H1 (cell line): ENCODE results near the gene G3BP1. TPM values are rescaled to one million over a fixed set of nuclear protein-coding genes. Genes with fewer than 3 reads are reported as not detected.

Experiments
- CTCF ChIA-PET: fragments of 300-600 bp; sonication (Branson Sonifier 250); formaldehyde crosslinking; loops from one replicate; lab custom pipeline; 2021; ENCODE audit not compliant: partially characterized antibody; lab: Charles Lee
- POLR2A ChIA-PET: fragments of 300-600 bp; sonication (Branson Sonifier 250); formaldehyde crosslinking; loops from one replicate; lab custom pipeline; 2021; ENCODE audit warnings: inconsistent platforms; ENCODE audit not compliant: partially characterized antibody; lab: Charles Lee
- DNase-seq, 2 experiments: peaks; one replicate each; pipeline versions ENCODE4 v3.0.0 to v3.0.0-alpha.2; 2010 to 2022; ENCODE audit warnings: low spot score in 2 of 2, low read depth in 1 of 2, mixed read lengths in 1 of 2
- FAIRE-seq: peaks from 2 replicates; lab custom pipeline; 2011; peaks lifted over from hg19 to GRCh38; lab: Jason Lieb, UNC
- H2AFZ ChIP-seq: 2 replicates; pipeline ENCODE4 v1.8.1; 2012; ENCODE audit warnings: low read length, inconsistent platforms
- H2AK5ac ChIP-seq: 2 replicates; pipeline ENCODE4 v1.6.1; 2013; ENCODE audit warnings: low read depth, low read length
- H2BK120ac ChIP-seq: replicated peaks from 2 replicates; pipeline ENCODE3; 2013; ENCODE audit warnings: low read depth, low read length, inconsistent platforms
- H2BK12ac ChIP-seq: 2 replicates; pipeline ENCODE4 v1.6.1; 2013; ENCODE audit warnings: low read depth, low read length
- H2BK15ac ChIP-seq: 2 replicates; pipeline ENCODE4 v1.6.1; 2013; ENCODE audit warnings: low read length
- H2BK20ac ChIP-seq: 2 replicates; pipeline ENCODE4 v1.6.1; 2013; ENCODE audit warnings: low read length
- H2BK5ac ChIP-seq: 2 replicates; pipeline ENCODE4 v1.6.1; 2013; ENCODE audit warnings: low read depth, low read length
- H3K14ac ChIP-seq: 2 replicates; pipeline ENCODE4 v1.6.1; 2013; ENCODE audit warnings: inconsistent platforms; ENCODE audit not compliant: insufficient read length
- H3K18ac ChIP-seq: 2 replicates; pipeline ENCODE4 v1.6.1; 2013; ENCODE audit warnings: low read length; ENCODE audit errors: extremely low read depth
- H3K23ac ChIP-seq: 2 replicates; pipeline ENCODE4 v1.6.1; 2013; ENCODE audit warnings: inconsistent platforms; ENCODE audit not compliant: insufficient read length
- H3K23me2 ChIP-seq: 2 replicates; pipeline ENCODE4 v1.6.1; 2013; ENCODE audit warnings: low read depth, low read length
- H3K27ac ChIP-seq: 2 replicates; pipeline ENCODE4 v1.6.1; 2011; ENCODE audit warnings: low read depth, low read length, inconsistent platforms
- H3K27me3 ChIP-seq, 4 experiments: replicated peaks in 1 of 4; 1 replicate in 1 of 4; 2 replicates in 3 of 4; pipeline versions ENCODE4 v1.6.1 to v1.8.1; 2011 to 2013; ENCODE audit warnings: low read length in 3 of 4, mild to moderate bottlenecking in 3 of 4, inconsistent platforms in 2 of 4, mixed read lengths in 2 of 4, moderate library complexity in 1 of 4; ENCODE audit not compliant: control insufficient read depth in 3 of 4, insufficient read depth in 3 of 4; ENCODE audit errors: extremely low read depth in 1 of 4
- H3K36me3 ChIP-seq, 4 experiments: 2 replicates each; pipeline versions ENCODE4 v1.6.1 to v1.8.1; 2011 to 2013; ENCODE audit warnings: mild to moderate bottlenecking in 4 of 4, low read length in 3 of 4, moderate library complexity in 2 of 4, control low read depth in 1 of 4, inconsistent platforms in 1 of 4; ENCODE audit not compliant: insufficient read depth in 4 of 4, control insufficient read depth in 2 of 4
- H3K4ac ChIP-seq: replicated peaks from 2 replicates; pipeline ENCODE3; 2013; ENCODE audit warnings: low read length, low read depth, mixed read lengths, inconsistent platforms; ENCODE audit not compliant: insufficient read length
- H3K4me1 ChIP-seq, 4 experiments: replicated peaks in 1 of 4; 1 replicate in 1 of 4; 2 replicates in 3 of 4; pipeline versions ENCODE4 v1.6.1 to v1.8.1; 2011 to 2013; ENCODE audit warnings: low read length in 3 of 4, inconsistent platforms in 2 of 4, mixed read lengths in 1 of 4; ENCODE audit not compliant: insufficient read depth in 4 of 4, control insufficient read depth in 3 of 4
- H3K4me2 ChIP-seq, 2 experiments: 2 replicates each; pipeline versions ENCODE4 v1.6.1 to v1.8.1; 2011 to 2013; ENCODE audit warnings: low read depth in 2 of 2, low read length in 2 of 2, control low read depth in 1 of 2, inconsistent platforms in 1 of 2, mild to moderate bottlenecking in 1 of 2; ENCODE audit not compliant: insufficient read depth in 1 of 2
- H3K4me3 ChIP-seq, 4 experiments: fragments of 200-600, 300-600 bp in 1 of 4; sonication (generic), shearing (Covaris generic), sonication (Bioruptor Twin) in 1 of 4; 2 replicates each; pipeline versions ENCODE4 v1.5.1 to v1.8.1; 2011 to 2016; ENCODE audit warnings: low read length in 4 of 4, low read depth in 3 of 4, control low read depth in 2 of 4, inconsistent platforms in 2 of 4, mild to moderate bottlenecking in 2 of 4, mixed read lengths in 1 of 4, moderate library complexity in 1 of 4; ENCODE audit not compliant: insufficient read depth in 2 of 4; ENCODE audit errors: extremely low read depth in 1 of 4
- H3K56ac ChIP-seq: replicated peaks from 2 replicates; pipeline ENCODE3; 2013; ENCODE audit warnings: low read depth, mild to moderate bottlenecking, mixed read lengths, low read length, inconsistent platforms; ENCODE audit not compliant: insufficient read length
- H3K79me1 ChIP-seq: 2 replicates; pipeline ENCODE4 v1.6.1; 2013; ENCODE audit warnings: low read depth, low read length, control low read depth
- H3K79me2 ChIP-seq, 2 experiments: 2 replicates each; pipeline versions ENCODE4 v1.6.1 to v1.8.1; 2012 to 2013; ENCODE audit warnings: low read length in 2 of 2, mild to moderate bottlenecking in 2 of 2, inconsistent platforms in 1 of 2; ENCODE audit not compliant: insufficient read depth in 2 of 2, control insufficient read depth in 1 of 2
- H3K9ac ChIP-seq, 4 experiments: replicated peaks in 1 of 4; 1 replicate in 1 of 4; 2 replicates in 3 of 4; pipeline versions ENCODE4 v1.6.1 to v1.8.1; 2011 to 2013; ENCODE audit warnings: low read depth in 3 of 4, low read length in 3 of 4, control low read depth in 2 of 4, mild to moderate bottlenecking in 2 of 4, moderate library complexity in 2 of 4, inconsistent platforms in 1 of 4; ENCODE audit errors: extremely low read depth in 1 of 4
- H3K9me3 ChIP-seq, 2 experiments: 2 replicates each; pipeline versions ENCODE4 v1.6.1 to v1.8.1; 2012 to 2013; ENCODE audit warnings: mild to moderate bottlenecking in 2 of 2, moderate library complexity in 2 of 2, control low read depth in 1 of 2, inconsistent platforms in 1 of 2, low read depth in 1 of 2, low read length in 1 of 2, mixed read lengths in 1 of 2; ENCODE audit not compliant: insufficient read depth in 2 of 2
- H4K20me1 ChIP-seq, 2 experiments: replicated peaks in 1 of 2; 2 replicates each; pipeline versions ENCODE3 to v1.8.1; 2011 to 2013; ENCODE audit warnings: inconsistent platforms in 2 of 2, low read length in 2 of 2, mild to moderate bottlenecking in 1 of 2; ENCODE audit not compliant: insufficient read depth in 2 of 2, control insufficient read depth in 1 of 2
- H4K5ac ChIP-seq: 2 replicates; pipeline ENCODE4 v1.6.1; 2013; ENCODE audit warnings: low read length, low read depth, mixed read lengths, inconsistent platforms; ENCODE audit not compliant: insufficient read length
- H4K8ac ChIP-seq: 2 replicates; pipeline ENCODE4 v1.8.0; 2013; ENCODE audit warnings: mild to moderate bottlenecking, moderate library complexity, low read length, inconsistent platforms; ENCODE audit not compliant: insufficient read depth; ENCODE audit errors: extremely low read depth
- H4K91ac ChIP-seq: replicated peaks from 2 replicates; pipeline ENCODE3; 2013; ENCODE audit warnings: low read length, mixed read lengths, inconsistent platforms; ENCODE audit not compliant: insufficient read length
- CEBPB ChIP-seq: IDR thresholded peaks from 2 replicates; pipeline ENCODE4 v1.6.1; 2012; ENCODE audit warnings: low read depth, low read length
- CTBP2 ChIP-seq: IDR thresholded peaks from 2 replicates; pipeline ENCODE4 v1.7.0; 2011; ENCODE audit warnings: borderline replicate concordance, mild to moderate bottlenecking, moderate library complexity, mixed read lengths, low read length; ENCODE audit not compliant: insufficient read depth, insufficient read length
- EP300 ChIP-seq, 2 experiments: IDR thresholded peaks; 1 replicate in 1 of 2; 2 replicates in 1 of 2; pipeline ENCODE4 v1.6.1; 2011 to 2012; ENCODE audit warnings: low read depth in 2 of 2, low read length in 2 of 2, mild to moderate bottlenecking in 2 of 2, borderline replicate concordance in 1 of 2, inconsistent platforms in 1 of 2, moderate library complexity in 1 of 2
- HDAC2 ChIP-seq, 2 experiments: fragments of 300-600 bp in 1 of 2; sonication (generic) in 1 of 2; IDR thresholded peaks; 2 replicates each; pipeline ENCODE4 v1.6.1; 2011 to 2012; ENCODE audit warnings: low read depth in 2 of 2, low read length in 2 of 2, mild to moderate bottlenecking in 2 of 2, moderate library complexity in 2 of 2, borderline replicate concordance in 1 of 2, inconsistent platforms in 1 of 2
- POLR2A ChIP-seq, 2 experiments: IDR thresholded peaks; 1 replicate in 1 of 2; 2 replicates in 1 of 2; pipeline ENCODE4 v1.6.1; 2011; ENCODE audit warnings: low read depth in 2 of 2, low read length in 2 of 2, mild to moderate bottlenecking in 2 of 2; ENCODE audit errors: control extremely low read depth in 1 of 2
- POLR2AphosphoS5 ChIP-seq: IDR thresholded peaks from 2 replicates; pipeline ENCODE4 v1.6.1; 2011; ENCODE audit warnings: low read depth, low read length
- RXRA ChIP-seq: IDR thresholded peaks from 2 replicates; pipeline ENCODE4 v1.6.1; 2011; ENCODE audit warnings: low read depth, mild to moderate bottlenecking, low read length, moderate library complexity; ENCODE audit not compliant: insufficient read depth
- TEAD4 ChIP-seq: IDR thresholded peaks from 2 replicates; pipeline ENCODE4 v1.6.1; 2012; ENCODE audit warnings: low read depth, low read length, inconsistent platforms, mixed read lengths
- WGBS, 2 experiments: shearing (Covaris generic) in 1 of 2; methylation state at CpG; one replicate each; pipeline versions ENCODE4 v1.1.6 to v1.1.7; 2013 to 2015; ENCODE audit warnings: low lambda C conversion rate in 2 of 2, mixed read lengths in 2 of 2, inconsistent platforms in 1 of 2, low coverage in 1 of 2, missing lambda C conversion rate in 1 of 2; ENCODE audit not compliant: insufficient replicate concordance in 2 of 2, insufficient coverage in 1 of 2, insufficient read length in 1 of 2; ENCODE audit errors: extremely low coverage in 1 of 2, missing lambda C conversion rate in 1 of 2; 5-methylcytosine and 5-hydroxymethylcytosine counted together
- polyA plus RNA-seq, 7 experiments: library from polyadenylated mRNA; depleted of rRNA in 3 of 7; stranded (reverse) in 5 of 7; unstranded in 2 of 7; fragments of >200 nt in 5 of 7; fragments of 200-250 nt in 2 of 7; gene quantifications; 1 replicate in 5 of 7; 2 replicates in 1 of 7; 4 replicates in 1 of 7; pipeline versions ENCODE4 v1.2.1 to v1.2.3, GENCODE V29; 2011 to 2013; ENCODE audit warnings: missing spikeins in 2 of 7, mixed read lengths in 2 of 7
- total RNA-seq: library from RNA; stranded (reverse); fragmentation: NEBNext Ultra II Directional; extraction: Animal tissue kit (Norgen Biotek cat#: 25700); gene quantifications from 2 replicates; pipeline ENCODE4 v1.2.1, GENCODE V29; 2021
- TF ChIP-seq, protein P1 (sequence below): IDR thresholded peaks from 2 replicates; pipeline ENCODE4 v1.6.1; 2012; ENCODE audit warnings: low read length, inconsistent platforms
- TF ChIP-seq, protein P2 (sequence below): IDR thresholded peaks from 2 replicates; pipeline ENCODE4 v1.6.1; 2012; ENCODE audit warnings: inconsistent platforms

G3BP1 gene
- total and polyA plus RNA-seq, 2 of the 8 experiments (the other 6 are each of a cell fraction or from before 2014, with no cell fraction given), result 71.2 to 516 TPM

DNA sequence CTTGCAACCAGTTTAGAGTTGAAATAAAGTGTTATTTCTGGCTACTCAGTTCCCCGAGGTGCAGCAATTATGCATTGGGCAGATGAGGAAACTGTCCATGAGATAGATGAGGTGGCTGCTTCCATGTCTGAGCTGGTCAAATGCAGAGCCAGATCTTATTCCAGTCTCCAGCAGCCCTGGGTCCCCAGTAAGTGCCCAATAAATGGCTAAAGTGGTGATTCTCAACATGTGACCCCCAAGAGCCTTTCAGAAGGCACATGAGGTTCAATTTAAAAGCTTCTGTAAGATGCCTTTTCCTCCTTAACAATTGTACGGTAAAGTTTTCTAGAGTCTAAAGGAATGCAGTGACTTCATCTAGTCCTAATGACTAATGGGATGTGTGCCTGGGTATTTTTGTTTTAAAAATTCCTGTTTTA is 30.8 kb upstream of the G3BP1 start:
- Histone ChIP-seq H4K8ac (no peak overlapping the region), H2AFZ (no peak overlapping the region), H2AK5ac (no peak overlapping the region), H3K79me1 (no peaks in the 10 kb centered on the region), H3K9ac (no peak overlapping the region), H2BK12ac (0 out of 2 replicates have a peak overlapping the region, but pooled peaks have one; percentile 53), H3K4me3 (no peak overlapping the region), H3K27ac (no peak overlapping the region), H3K14ac (no peak overlapping the region), H3K4me2 (peak overlapping the region in 1 of 2 experiments; percentile 63; a peak in 1 of 4 replicates), H2BK5ac (no peak overlapping the region), H3K36me3 (peaks cover 3 to 14% (median 7%) of the 10 kb centered on the region in 4 experiments; a peak in 4 of 8 replicates), H4K91ac (no peak overlapping the region), H3K79me2 (no peaks in the 10 kb centered on the region), H3K23ac (no peak overlapping the region), H3K9me3 (no peaks in the 10 kb centered on the region), H2BK120ac (no peak overlapping the region), H2BK20ac (no peak overlapping the region), H3K56ac (no peak overlapping the region), H4K20me1 (no peaks in the 10 kb centered on the region), H3K23me2 (no peaks in the 10 kb centered on the region), H3K4ac (no peak overlapping the region), H3K18ac (no peak overlapping the region), H2BK15ac (0 out of 2 replicates have a peak overlapping the region, but pooled peaks have one; percentile 40), H3K27me3 (no peaks in the 10 kb centered on the region), H4K5ac (no peak overlapping the region), H3K4me1 (peaks cover 6 to 10% (median 9%) of the 10 kb centered on the region in 4 experiments)
- FAIRE-seq (no peak), DNase-seq (no peak)
- TF ChIP-seq CEBPB, result no peak
- TF ChIP-seq CTBP2, result no peak
- no peak for TF ChIP-seq EP300 (IDR thresholded peaks at IDR 0.05; ENCODE audit: borderline replicate concordance in 1 of 2, low read depth in 2 of 2, low read length in 2 of 2)
- TF ChIP-seq, protein P1, sequence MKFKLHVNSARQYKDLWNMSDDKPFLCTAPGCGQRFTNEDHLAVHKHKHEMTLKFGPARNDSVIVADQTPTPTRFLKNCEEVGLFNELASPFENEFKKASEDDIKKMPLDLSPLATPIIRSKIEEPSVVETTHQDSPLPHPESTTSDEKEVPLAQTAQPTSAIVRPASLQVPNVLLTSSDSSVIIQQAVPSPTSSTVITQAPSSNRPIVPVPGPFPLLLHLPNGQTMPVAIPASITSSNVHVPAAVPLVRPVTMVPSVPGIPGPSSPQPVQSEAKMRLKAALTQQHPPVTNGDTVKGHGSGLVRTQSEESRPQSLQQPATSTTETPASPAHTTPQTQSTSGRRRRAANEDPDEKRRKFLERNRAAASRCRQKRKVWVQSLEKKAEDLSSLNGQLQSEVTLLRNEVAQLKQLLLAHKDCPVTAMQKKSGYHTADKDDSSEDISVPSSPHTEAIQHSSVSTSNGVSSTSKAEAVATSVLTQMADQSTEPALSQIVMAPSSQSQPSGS, result no peak
- TF ChIP-seq, protein P2, sequence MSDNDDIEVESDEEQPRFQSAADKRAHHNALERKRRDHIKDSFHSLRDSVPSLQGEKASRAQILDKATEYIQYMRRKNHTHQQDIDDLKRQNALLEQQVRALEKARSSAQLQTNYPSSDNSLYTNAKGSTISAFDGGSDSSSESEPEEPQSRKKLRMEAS, result no peak
- no peak for TF ChIP-seq RXRA
- no peak for TF ChIP-seq POLR2AphosphoS5
- TF ChIP-seq TEAD4, result no peak
- TF ChIP-seq POLR2A (IDR thresholded peaks at IDR 0.05; ENCODE audit: control extremely low read depth in 1 of 2, low read depth in 2 of 2, low read length in 2 of 2), result no peak
- TF ChIP-seq HDAC2 (IDR thresholded peaks at IDR 0.05; ENCODE audit: borderline replicate concordance in 1 of 2, low read depth in 2 of 2, low read length in 2 of 2), result no peak
- CTCF ChIA-PET, result interaction anchor here (0.7 to 38.0 kb wide), 46 partner anchors 10 to 692 kb away, joined by 3 to 991 read pairs (median 4); partner anchors contain the start of genes ATOX1, SLC36A1 and SPARC
- WGBS, 2 experiments, result 50% methylated on average over 2 of the region's 2 CpGs; no CpG with 5 or more reads in 1 of the 2 experiments
- POLR2A ChIA-PET, result interaction anchor here (1.3 to 5.1 kb wide), 6 partner anchors 30 to 82 kb away, joined by 8 to 33 read pairs (median 13); partner anchors contain the start of gene G3BP1
